K562 (cell line): ENCODE measurements around the gene FANCC. TPM values are rescaled to one million over a fixed set of nuclear protein-coding genes. Genes with fewer than 3 reads are reported as not detected.

Experiments used
- ATF1 ChIP-seq, 2 experiments: fragments of 450-650 bp in 1 of 2; IDR thresholded peaks; 2 replicates each; pipeline ENCODE4 v1.6.1; 2016; ENCODE audit warnings: missing compliant biosample characterization in 1 of 2, missing genetic modification characterization in 1 of 2
- BACH1 ChIP-seq: fragments of 200-800 bp; sonication (Bioruptor generic); IDR thresholded peaks from 2 replicates; pipeline ENCODE4 v1.6.1; 2016; ENCODE audit warnings: missing genetic modification characterization, missing compliant biosample characterization
- FOXK1 ChIP-seq: sonication (generic); formaldehyde crosslinking; IDR thresholded peaks from 2 replicates; pipeline ENCODE4 v1.8.0; 2022; ENCODE audit warnings: missing genetic modification reagents, mild to moderate bottlenecking, borderline replicate concordance
- HNRNPK ChIP-seq: fragments of 200-400 bp; formaldehyde crosslinking; IDR thresholded peaks from one replicate; pipeline ENCODE4 v1.6.1; 2018; ENCODE audit warnings: mild to moderate bottlenecking, low read depth, low read length; ENCODE audit not compliant: poor library complexity, severe bottlenecking
- PHF21A ChIP-seq: fragments of 450-650 bp; IDR thresholded peaks from 2 replicates; pipeline ENCODE4 v1.6.1; 2017; ENCODE audit warnings: low read depth, borderline replicate concordance
- SMAD4 ChIP-seq: fragments of 250-450 bp; sonication (Bioruptor Pico); conservative IDR thresholded peaks from 2 replicates; pipeline ENCODE4 v1.8.0; 2021; ENCODE audit warnings: inconsistent platforms, mild to moderate bottlenecking, moderate library complexity
- SOX6 ChIP-seq: fragments of 450-650 bp; IDR thresholded peaks from 2 replicates; pipeline ENCODE4 v1.6.1; 2014; ENCODE audit warnings: mild to moderate bottlenecking
- SRSF9 ChIP-seq: fragments of 200-400 bp; formaldehyde crosslinking; IDR thresholded peaks from 2 replicates; pipeline ENCODE4 v1.6.1; 2017; ENCODE audit warnings: low read depth, low read length, borderline replicate concordance
- ZBED1 ChIP-seq: IDR thresholded peaks from 2 replicates; pipeline ENCODE4 v1.6.1; 2014
- ZFP36 ChIP-seq: fragments of 150-350 bp; IDR thresholded peaks from 2 replicates; pipeline ENCODE4 v1.6.1; 2018; ENCODE audit warnings: low read length, low read depth; ENCODE audit not compliant: partially characterized antibody
- ZNF184 ChIP-seq: sonication (generic); formaldehyde crosslinking; IDR thresholded peaks from 2 replicates; pipeline ENCODE4 v1.5.0; 2020; ENCODE audit warnings: missing genetic modification reagents
- ZNF239 ChIP-seq: fragments of 250-450 bp; sonication (Bioruptor Pico); IDR thresholded peaks from 2 replicates; pipeline ENCODE4 v1.4.0; 2020; ENCODE audit warnings: mild to moderate bottlenecking
- ZNF551 ChIP-seq: fragments of 250-450 bp; sonication (Bioruptor Pico); IDR thresholded peaks from 2 replicates; pipeline ENCODE4 v1.5.0; 2021; ENCODE audit warnings: mild to moderate bottlenecking, moderate library complexity
- ZNF668 ChIP-seq: fragments of 250-450 bp; sonication (Bioruptor Pico); IDR thresholded peaks from 2 replicates; pipeline ENCODE4 v1.8.0; 2022; ENCODE audit warnings: mild to moderate bottlenecking, inconsistent platforms
- ZNF77 ChIP-seq: fragments of 250-450 bp; sonication (Bioruptor Pico); IDR thresholded peaks from 2 replicates; pipeline ENCODE4 v1.5.0; 2020
- ZNF79 ChIP-seq: fragments of 250-450 bp; sonication (Bioruptor Pico); IDR thresholded peaks from 2 replicates; pipeline ENCODE4 v1.4.0; 2020; ENCODE audit warnings: low read depth, mild to moderate bottlenecking, moderate library complexity
- ZSCAN32 ChIP-seq: fragments of 450-650 bp; formaldehyde crosslinking; IDR thresholded peaks from 2 replicates; pipeline ENCODE4 v1.4.0; 2020; ENCODE audit warnings: mild to moderate bottlenecking, moderate library complexity
- polyA plus RNA-seq, 8 experiments: library from polyadenylated mRNA; depleted of rRNA in 4 of 8; stranded (reverse) in 5 of 8; unstranded in 3 of 8; fragments of >200 nt; fragmentation: Nextera tagmentation in 2 of 8; fragmentation: Illumina TruSeq in 1 of 8; extraction: Ambion mirVana in 2 of 8; extraction: Trizol in 1 of 8; gene quantifications; 2 replicates each; pipeline versions ENCODE4 v1.2.1 to v1.2.3, GENCODE V29; 2011 to 2014; ENCODE audit warnings: inconsistent platforms in 1 of 8, missing spikeins in 1 of 8
- total RNA-seq, 7 experiments: library from RNA; depleted of rRNA in 6 of 7; stranded (reverse); fragments of >200 nt in 6 of 7; fragmentation: Illumina TruSeq in 2 of 7; extraction: Trizol in 2 of 7; gene quantifications; 2 replicates each; pipeline versions ENCODE4 v1.2.1 to v1.2.3, GENCODE V29; 2011 to 2021; ENCODE audit warnings: low replicate concordance in 1 of 7
- TF ChIP-seq, protein P1 (sequence below): fragments of 250-450 bp; sonication (Bioruptor Pico); IDR thresholded peaks from 2 replicates; pipeline ENCODE4 v1.4.0; 2020; ENCODE audit warnings: mild to moderate bottlenecking, moderate library complexity
- TF ChIP-seq, protein P2 (sequence below): sonication (generic); formaldehyde crosslinking; IDR thresholded peaks from 2 replicates; pipeline ENCODE4 v1.8.1; 2022; ENCODE audit warnings: missing genetic modification reagents
- TF ChIP-seq, protein P3 (sequence below): fragments of 450-650 bp; IDR thresholded peaks from 2 replicates; pipeline ENCODE4 v1.6.1; 2014; ENCODE audit warnings: low read depth, mild to moderate bottlenecking, moderate library complexity, borderline replicate concordance
- TF ChIP-seq, protein P4 (sequence below), 2 experiments: fragments of 450-650 bp; IDR thresholded peaks; 2 replicates each; pipeline ENCODE4 v1.6.1; 2016

FANCC gene
- total and polyA plus RNA-seq, 9 of the 15 experiments (the other 6 are each of a cell fraction or from before 2014, with no cell fraction given): 4.6 to 18.4 (median 14.2) TPM

DNA sequence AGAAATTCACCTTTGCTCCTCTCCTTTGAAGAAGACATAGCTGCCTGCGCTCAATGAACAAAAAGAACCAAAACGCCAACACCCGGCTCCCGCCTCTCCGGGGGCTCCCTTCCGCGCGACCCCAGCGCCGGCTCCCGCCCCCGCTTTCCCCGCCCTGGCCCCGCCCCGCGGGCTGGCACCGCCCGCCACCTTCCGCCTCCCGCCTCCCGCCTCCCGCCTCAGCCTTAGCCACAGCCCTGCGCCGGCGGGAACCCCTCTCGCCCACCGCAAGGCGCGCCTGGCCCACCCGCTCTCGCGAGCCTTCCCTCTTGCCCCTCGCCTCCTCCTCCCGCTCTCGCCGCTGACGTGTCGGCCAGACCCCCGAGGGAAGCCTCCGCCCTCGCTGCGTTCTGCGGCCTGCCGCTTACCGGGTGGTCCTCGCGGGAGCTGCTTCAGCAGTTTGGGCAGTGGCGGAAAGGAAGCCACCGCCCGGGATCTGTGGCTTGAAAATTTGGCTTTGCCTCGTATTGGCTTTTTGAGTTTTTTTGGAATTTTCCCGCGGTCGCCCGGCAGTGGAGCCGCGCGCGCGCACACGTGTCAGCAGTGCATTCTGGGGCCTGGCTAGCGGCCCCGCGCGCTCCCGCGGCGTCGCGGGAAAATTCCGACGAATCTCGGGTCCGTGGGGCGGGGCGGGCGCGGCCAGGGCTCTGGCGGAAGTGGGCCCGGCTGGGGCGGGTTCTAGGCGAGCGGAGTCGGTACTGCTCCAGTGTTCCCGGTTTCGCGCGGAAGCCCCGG is at the start of gene FANCC (continued):
- TF ChIP-seq, protein P1, sequence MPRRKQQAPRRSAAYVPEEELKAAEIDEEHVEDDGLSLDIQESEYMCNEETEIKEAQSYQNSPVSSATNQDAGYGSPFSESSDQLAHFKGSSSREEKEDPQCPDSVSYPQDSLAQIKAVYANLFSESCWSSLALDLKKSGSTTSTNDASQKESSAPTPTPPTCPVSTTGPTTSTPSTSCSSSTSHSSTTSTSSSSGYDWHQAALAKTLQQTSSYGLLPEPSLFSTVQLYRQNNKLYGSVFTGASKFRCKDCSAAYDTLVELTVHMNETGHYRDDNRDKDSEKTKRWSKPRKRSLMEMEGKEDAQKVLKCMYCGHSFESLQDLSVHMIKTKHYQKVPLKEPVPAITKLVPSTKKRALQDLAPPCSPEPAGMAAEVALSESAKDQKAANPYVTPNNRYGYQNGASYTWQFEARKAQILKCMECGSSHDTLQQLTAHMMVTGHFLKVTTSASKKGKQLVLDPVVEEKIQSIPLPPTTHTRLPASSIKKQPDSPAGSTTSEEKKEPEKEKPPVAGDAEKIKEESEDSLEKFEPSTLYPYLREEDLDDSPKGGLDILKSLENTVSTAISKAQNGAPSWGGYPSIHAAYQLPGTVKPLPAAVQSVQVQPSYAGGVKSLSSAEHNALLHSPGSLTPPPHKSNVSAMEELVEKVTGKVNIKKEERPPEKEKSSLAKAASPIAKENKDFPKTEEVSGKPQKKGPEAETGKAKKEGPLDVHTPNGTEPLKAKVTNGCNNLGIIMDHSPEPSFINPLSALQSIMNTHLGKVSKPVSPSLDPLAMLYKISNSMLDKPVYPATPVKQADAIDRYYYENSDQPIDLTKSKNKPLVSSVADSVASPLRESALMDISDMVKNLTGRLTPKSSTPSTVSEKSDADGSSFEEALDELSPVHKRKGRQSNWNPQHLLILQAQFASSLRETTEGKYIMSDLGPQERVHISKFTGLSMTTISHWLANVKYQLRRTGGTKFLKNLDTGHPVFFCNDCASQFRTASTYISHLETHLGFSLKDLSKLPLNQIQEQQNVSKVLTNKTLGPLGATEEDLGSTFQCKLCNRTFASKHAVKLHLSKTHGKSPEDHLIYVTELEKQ: no peak
- no peak for TF ChIP-seq SRSF9
- no peak for TF ChIP-seq BACH1 (tag)
- no peak for TF ChIP-seq ATF1 (CRISPR knock-in tag; IDR thresholded peaks at IDR 0.05)
- peak; percentile 80 for TF ChIP-seq ATF1 (tag; IDR thresholded peaks at IDR 0.05)
- no peak for TF ChIP-seq ZNF668 (CRISPR knock-in tag)
- no peak for TF ChIP-seq ZNF77 (CRISPR knock-in tag)
- TF ChIP-seq PHF21A: no peak
- TF ChIP-seq ZBED1: no peak; the same call in 1 of the 2 replicates
- TF ChIP-seq FOXK1: no peak
- TF ChIP-seq ZNF239 (CRISPR knock-in tag): no peak; the same call in 1 of the 2 replicates
- no peak for TF ChIP-seq ZFP36
- no peak for TF ChIP-seq ZNF79 (CRISPR knock-in tag)
- no peak for TF ChIP-seq SOX6
- peak; percentile 69 for TF ChIP-seq SMAD4 (CRISPR knock-in tag)
- TF ChIP-seq ZNF551 (CRISPR knock-in tag): no peak
- TF ChIP-seq HNRNPK: no peak
- TF ChIP-seq, protein P2, sequence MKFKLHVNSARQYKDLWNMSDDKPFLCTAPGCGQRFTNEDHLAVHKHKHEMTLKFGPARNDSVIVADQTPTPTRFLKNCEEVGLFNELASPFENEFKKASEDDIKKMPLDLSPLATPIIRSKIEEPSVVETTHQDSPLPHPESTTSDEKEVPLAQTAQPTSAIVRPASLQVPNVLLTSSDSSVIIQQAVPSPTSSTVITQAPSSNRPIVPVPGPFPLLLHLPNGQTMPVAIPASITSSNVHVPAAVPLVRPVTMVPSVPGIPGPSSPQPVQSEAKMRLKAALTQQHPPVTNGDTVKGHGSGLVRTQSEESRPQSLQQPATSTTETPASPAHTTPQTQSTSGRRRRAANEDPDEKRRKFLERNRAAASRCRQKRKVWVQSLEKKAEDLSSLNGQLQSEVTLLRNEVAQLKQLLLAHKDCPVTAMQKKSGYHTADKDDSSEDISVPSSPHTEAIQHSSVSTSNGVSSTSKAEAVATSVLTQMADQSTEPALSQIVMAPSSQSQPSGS: no peak
- TF ChIP-seq, protein P3, sequence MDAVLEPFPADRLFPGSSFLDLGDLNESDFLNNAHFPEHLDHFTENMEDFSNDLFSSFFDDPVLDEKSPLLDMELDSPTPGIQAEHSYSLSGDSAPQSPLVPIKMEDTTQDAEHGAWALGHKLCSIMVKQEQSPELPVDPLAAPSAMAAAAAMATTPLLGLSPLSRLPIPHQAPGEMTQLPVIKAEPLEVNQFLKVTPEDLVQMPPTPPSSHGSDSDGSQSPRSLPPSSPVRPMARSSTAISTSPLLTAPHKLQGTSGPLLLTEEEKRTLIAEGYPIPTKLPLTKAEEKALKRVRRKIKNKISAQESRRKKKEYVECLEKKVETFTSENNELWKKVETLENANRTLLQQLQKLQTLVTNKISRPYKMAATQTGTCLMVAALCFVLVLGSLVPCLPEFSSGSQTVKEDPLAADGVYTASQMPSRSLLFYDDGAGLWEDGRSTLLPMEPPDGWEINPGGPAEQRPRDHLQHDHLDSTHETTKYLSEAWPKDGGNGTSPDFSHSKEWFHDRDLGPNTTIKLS: peak; percentile 91
- TF ChIP-seq ZSCAN32 (CRISPR knock-in tag): no peak
- no peak for TF ChIP-seq ZNF184 (CRISPR knock-in tag)
- TF ChIP-seq, protein P4, sequence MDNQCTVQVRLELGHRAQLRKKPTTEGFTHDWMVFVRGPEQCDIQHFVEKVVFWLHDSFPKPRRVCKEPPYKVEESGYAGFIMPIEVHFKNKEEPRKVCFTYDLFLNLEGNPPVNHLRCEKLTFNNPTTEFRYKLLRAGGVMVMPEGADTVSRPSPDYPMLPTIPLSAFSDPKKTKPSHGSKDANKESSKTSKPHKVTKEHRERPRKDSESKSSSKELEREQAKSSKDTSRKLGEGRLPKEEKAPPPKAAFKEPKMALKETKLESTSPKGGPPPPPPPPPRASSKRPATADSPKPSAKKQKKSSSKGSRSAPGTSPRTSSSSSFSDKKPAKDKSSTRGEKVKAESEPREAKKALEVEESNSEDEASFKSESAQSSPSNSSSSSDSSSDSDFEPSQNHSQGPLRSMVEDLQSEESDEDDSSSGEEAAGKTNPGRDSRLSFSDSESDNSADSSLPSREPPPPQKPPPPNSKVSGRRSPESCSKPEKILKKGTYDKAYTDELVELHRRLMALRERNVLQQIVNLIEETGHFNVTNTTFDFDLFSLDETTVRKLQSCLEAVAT (IDR thresholded peaks at IDR 0.05): 0 out of 4 replicates have a peak, but pooled peaks of 1 of the 2 experiments have one; percentile 29
